K562 (cell line): Measurements from ENCODE around the gene MRPL19. TPM values are rescaled to one million over a fixed set of nuclear protein-coding genes. Genes with fewer than 3 reads are reported as not detected.

Source experiments
- ARID4B ChIP-seq: sonication (generic); formaldehyde crosslinking; IDR thresholded peaks from 2 replicates; pipeline ENCODE4 v1.8.0; 2022; ENCODE audit warnings: mild to moderate bottlenecking, missing genetic modification reagents
- ELK1 ChIP-seq: sonication (generic); formaldehyde crosslinking; IDR thresholded peaks from 2 replicates; pipeline ENCODE4 v1.8.1; 2022; ENCODE audit warnings: missing genetic modification reagents
- FOXK1 ChIP-seq: sonication (generic); formaldehyde crosslinking; IDR thresholded peaks from 2 replicates; pipeline ENCODE4 v1.8.0; 2022; ENCODE audit warnings: missing genetic modification reagents, mild to moderate bottlenecking, borderline replicate concordance
- HCFC1 ChIP-seq: IDR thresholded peaks from 2 replicates; pipeline ENCODE4 v1.6.1; 2012; ENCODE audit warnings: low read depth, low read length, improper control_type of control experiment
- HNRNPLL ChIP-seq: fragments of 200-400 bp; formaldehyde crosslinking; IDR thresholded peaks from 2 replicates; pipeline ENCODE4 v1.6.1; 2017; ENCODE audit warnings: low read length, low read depth, mild to moderate bottlenecking; ENCODE audit not compliant: poor library complexity, severe bottlenecking
- HNRNPUL1 ChIP-seq: fragments of 200-400 bp; formaldehyde crosslinking; IDR thresholded peaks from 2 replicates; pipeline ENCODE4 v1.6.1; 2017; ENCODE audit warnings: low read length
- KDM4B ChIP-seq, 2 experiments: fragments of 450-650 bp in 1 of 2; sonication (generic) in 1 of 2; IDR thresholded peaks; 2 replicates each; pipeline ENCODE4 v1.6.1; 2016 to 2017; ENCODE audit warnings: borderline replicate concordance in 2 of 2, antibody characterized with exemption in 1 of 2, low read depth in 1 of 2, mild to moderate bottlenecking in 1 of 2
- MCM3 ChIP-seq: fragments of 450-650 bp; IDR thresholded peaks from 2 replicates; pipeline ENCODE4 v1.6.1; 2016
- MLLT1 ChIP-seq, 2 experiments: fragments of 450-650 bp; IDR thresholded peaks; 2 replicates each; pipeline ENCODE4 v1.6.1; 2016
- NCOA2 ChIP-seq, 2 experiments: fragments of 450-650 bp; IDR thresholded peaks; 2 replicates each; pipeline ENCODE4 v1.6.1; 2018; ENCODE audit warnings: mild to moderate bottlenecking in 2 of 2, moderate library complexity in 1 of 2; ENCODE audit not compliant: partially characterized antibody in 2 of 2
- NR2C2 ChIP-seq, 2 experiments: fragments of 200-800 bp in 1 of 2; sonication (Bioruptor generic) in 1 of 2; sonication (generic) in 1 of 2; formaldehyde crosslinking in 1 of 2; IDR thresholded peaks; 2 replicates each; pipeline versions ENCODE4 v1.6.1 to v1.8.0; 2016 to 2022; ENCODE audit warnings: mild to moderate bottlenecking in 1 of 2, missing compliant biosample characterization in 1 of 2, missing genetic modification characterization in 1 of 2, missing genetic modification reagents in 1 of 2
- TBP ChIP-seq: optimal IDR thresholded peaks from 2 replicates; pipeline ENCODE3; 2011; ENCODE audit warnings: low read depth, low read length, improper control_type of control experiment
- ZNF165 ChIP-seq: fragments of 250-450 bp; sonication (Bioruptor Pico); IDR thresholded peaks from 2 replicates; pipeline ENCODE4 v1.4.0; 2020; ENCODE audit warnings: borderline replicate concordance
- ZNF384 ChIP-seq: IDR thresholded peaks from 2 replicates; pipeline ENCODE4 v1.6.1; 2012; ENCODE audit warnings: low read depth, low read length, improper control_type of control experiment
- ZNF639 ChIP-seq, 2 experiments: fragments of 200-800 bp in 1 of 2; sonication (Bioruptor generic) in 1 of 2; sonication (generic) in 1 of 2; formaldehyde crosslinking in 1 of 2; IDR thresholded peaks in 1 of 2; conservative IDR thresholded peaks in 1 of 2; 2 replicates each; pipeline versions ENCODE4 v1.5.0 to v1.6.1; 2016 to 2020; ENCODE audit warnings: missing compliant biosample characterization in 1 of 2, missing genetic modification characterization in 1 of 2, missing genetic modification reagents in 1 of 2
- polyA plus RNA-seq, 8 experiments: library from polyadenylated mRNA; depleted of rRNA in 4 of 8; stranded (reverse) in 5 of 8; unstranded in 3 of 8; fragments of >200 nt; fragmentation: Nextera tagmentation in 2 of 8; fragmentation: Illumina TruSeq in 1 of 8; extraction: Ambion mirVana in 2 of 8; extraction: Trizol in 1 of 8; gene quantifications; 2 replicates each; pipeline versions ENCODE4 v1.2.1 to v1.2.3, GENCODE V29; 2011 to 2014; ENCODE audit warnings: inconsistent platforms in 1 of 8, missing spikeins in 1 of 8
- total RNA-seq, 7 experiments: library from RNA; depleted of rRNA in 6 of 7; stranded (reverse); fragments of >200 nt in 6 of 7; fragmentation: Illumina TruSeq in 2 of 7; extraction: Trizol in 2 of 7; gene quantifications; 2 replicates each; pipeline versions ENCODE4 v1.2.1 to v1.2.3, GENCODE V29; 2011 to 2021; ENCODE audit warnings: low replicate concordance in 1 of 7

MRPL19 gene
- total and polyA plus RNA-seq, 9 of the 15 experiments (the other 6 are each of a cell fraction or from before 2014, with no cell fraction given), result 9.7 to 65.9 (median 56.1) TPM

- TF ChIP-seq HCFC1 (peak; percentile 58), ZNF639 (CRISPR knock-in tag; conservative IDR thresholded peaks at IDR 0.05 in 1 of 2, IDR thresholded peaks at IDR 0.05 in 1 of 2) (peak in 1 of 2 experiments; percentile 80; a peak in 2 of 4 replicates), MLLT1 (IDR thresholded peaks at IDR 0.05) (peak in 1 of 2 experiments; percentile 60; a peak in 1 of 4 replicates), HNRNPUL1 (no peak), NCOA2 (IDR thresholded peaks at IDR 0.05; ENCODE audit: partially characterized antibody in 2 of 2) (no peak), FOXK1 (CRISPR knock-in tag) (peak; percentile 95), ARID4B (CRISPR knock-in tag) (0 out of 2 replicates have a peak, but pooled peaks have one; percentile 31), HNRNPLL (peak; percentile 75), ZNF384 (no peak), ELK1 (CRISPR knock-in tag) (peak; percentile 56; the same call in 1 of the 2 replicates), ZNF165 (CRISPR knock-in tag) (no peak), MCM3 (no peak), TBP (peak; percentile 47), NR2C2 (CRISPR knock-in tag; IDR thresholded peaks at IDR 0.05) (peak; percentile 84), NR2C2 (tag; IDR thresholded peaks at IDR 0.05) (peak; percentile 56; the same call in 1 of the 2 replicates), KDM4B (IDR thresholded peaks at IDR 0.05; ENCODE audit: borderline replicate concordance in 2 of 2, low read depth in 1 of 2) (peak in 1 of 2 experiments; percentile 48; a peak in 1 of 4 replicates)
Measured at GRCh38 chr2:75710577-75711253, 64.1 kb downstream of the MRPL19 start, which contains the start of gene GCFC2 (continued).
